Prostate gland (tissue), 2 donors: Measurements from ENCODE around the gene TRAF3IP1. TPM values are rescaled to one million over a fixed set of nuclear protein-coding genes. Genes with fewer than 3 reads are reported as not detected.
"Not testable (repeated sequence)": the region's sequence is repeated elsewhere in the genome, so short reads cannot be mapped to it uniquely, and the experiment has no call there.

ENCODE experiments used
- DNase-seq: peaks from one replicate; pipeline ENCODE4 v3.0.0-alpha.2; 2019; ENCODE audit warnings: low spot score
- H3K27ac ChIP-seq, 2 donors: fragments of 200-600 bp; sonication (generic); 2 replicates each; pipeline ENCODE4 v1.5.1; 2017 to 2019
- H3K27me3 ChIP-seq: fragments of 200-600 bp; sonication (generic); replicated peaks from 2 replicates; pipeline ENCODE4 v1.5.1; 2019; ENCODE audit not compliant: insufficient read depth
- H3K36me3 ChIP-seq, 2 donors: fragments of 200-600 bp; sonication (generic); 1 replicate in 1 of 2; 2 replicates in 1 of 2; pipeline versions ENCODE4 v1.5.1 to v1.8.1; 2017 to 2019
- H3K4me1 ChIP-seq: fragments of 200-600 bp; sonication (generic); replicated peaks from 2 replicates; pipeline ENCODE4 v1.5.1; 2019
- H3K4me3 ChIP-seq, 2 donors: fragments of 200-600 bp; sonication (generic); 2 replicates each; pipeline ENCODE4 v1.5.1; 2017 to 2019
- H3K9me3 ChIP-seq: fragments of 200-600 bp; sonication (generic); 2 replicates; pipeline ENCODE4 v1.5.1; 2017
- POLR2A ChIP-seq: fragments of 450-650 bp; IDR thresholded peaks from one replicate; pipeline ENCODE4 v1.6.1; 2016; ENCODE audit warnings: antibody characterized with exemption, mild to moderate bottlenecking
- POLR2AphosphoS5 ChIP-seq: sonication (generic); formaldehyde crosslinking; IDR thresholded peaks from one replicate; pipeline ENCODE4 v1.6.1; 2017; ENCODE audit warnings: antibody characterized with exemption
- WGBS: methylation state at CpG from one replicate; pipeline ENCODE4 v1.1.5; 2018; 5-methylcytosine and 5-hydroxymethylcytosine counted together
- intact Hi-C: fragments of 100-400 bp; cut with DNase I; formaldehyde crosslinking; loops from one replicate; pipeline ENCODE4 v1.14.2; 2022
- total RNA-seq, 2 donors: library from RNA; depleted of rRNA; stranded (reverse); fragments of >200 nt; gene quantifications; one replicate each; pipeline ENCODE4 v1.1.0, GENCODE V29; 2016
- TF ChIP-seq, protein P1 (sequence below), 4 experiments: fragments of 200-600 bp in 2 of 4; fragments of 450-650 bp in 2 of 4; sonication (generic) in 2 of 4; IDR thresholded peaks; 1 replicate in 3 of 4; 2 replicates in 1 of 4; pipeline ENCODE4 v1.5.1; 2016 to 2019; ENCODE audit warnings: antibody characterized with exemption in 4 of 4, mild to moderate bottlenecking in 2 of 4, moderate library complexity in 2 of 4

The TRAF3IP1 gene
- total RNA-seq, 2 donors from 2014 or later, result 14.4 to 18.5 TPM

DNA sequence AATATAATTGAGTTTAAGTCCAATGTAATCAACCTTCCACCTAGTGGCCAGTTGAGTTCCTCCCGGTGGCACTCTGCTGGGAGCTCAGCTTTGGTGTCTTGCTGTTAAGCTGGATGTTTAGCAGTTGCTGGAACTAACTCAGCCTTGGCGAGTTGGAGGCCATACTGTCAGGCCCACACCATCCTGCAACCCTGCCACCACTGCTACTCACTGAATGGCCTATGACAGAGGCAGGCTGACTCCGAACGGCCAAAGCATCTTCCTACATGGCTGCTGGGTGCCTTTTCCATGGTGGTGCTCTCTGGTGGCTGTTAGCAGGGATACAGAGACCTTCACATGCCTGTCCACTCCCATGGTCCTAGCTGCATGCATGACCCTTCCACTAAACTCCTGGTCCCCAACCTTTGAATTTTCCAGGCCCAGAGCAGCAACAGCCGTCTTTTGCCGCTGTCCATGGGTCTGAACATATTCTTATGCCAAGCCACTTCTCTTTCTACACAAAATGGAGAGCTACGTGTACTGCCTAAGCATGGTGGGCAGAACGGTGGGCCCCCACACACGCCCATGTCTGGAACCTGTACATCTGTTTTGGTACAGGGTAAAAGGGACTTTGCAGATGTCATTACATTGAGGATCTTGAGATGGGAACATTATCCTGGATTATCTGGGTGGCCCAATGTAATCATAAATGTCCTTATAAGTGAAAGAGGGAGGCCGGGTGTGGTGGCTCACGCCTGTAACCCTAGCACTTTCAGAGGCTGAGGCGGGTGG, 15.0 kb upstream of the TRAF3IP1 start:
- no peak for DNase-seq
- no peaks in the 10 kb centered on the region for H3K36me3 ChIP-seq
- 88% methylated on average over 12 of the region's 12 CpGs for WGBS
- intact Hi-C loops, result no loop called here
- no peaks in the 10 kb centered on the region for H3K9me3 ChIP-seq
- H3K27me3 ChIP-seq, result no peaks in the 10 kb centered on the region
- H3K4me3 ChIP-seq, result no peak overlapping the region
- TF ChIP-seq, protein P1, sequence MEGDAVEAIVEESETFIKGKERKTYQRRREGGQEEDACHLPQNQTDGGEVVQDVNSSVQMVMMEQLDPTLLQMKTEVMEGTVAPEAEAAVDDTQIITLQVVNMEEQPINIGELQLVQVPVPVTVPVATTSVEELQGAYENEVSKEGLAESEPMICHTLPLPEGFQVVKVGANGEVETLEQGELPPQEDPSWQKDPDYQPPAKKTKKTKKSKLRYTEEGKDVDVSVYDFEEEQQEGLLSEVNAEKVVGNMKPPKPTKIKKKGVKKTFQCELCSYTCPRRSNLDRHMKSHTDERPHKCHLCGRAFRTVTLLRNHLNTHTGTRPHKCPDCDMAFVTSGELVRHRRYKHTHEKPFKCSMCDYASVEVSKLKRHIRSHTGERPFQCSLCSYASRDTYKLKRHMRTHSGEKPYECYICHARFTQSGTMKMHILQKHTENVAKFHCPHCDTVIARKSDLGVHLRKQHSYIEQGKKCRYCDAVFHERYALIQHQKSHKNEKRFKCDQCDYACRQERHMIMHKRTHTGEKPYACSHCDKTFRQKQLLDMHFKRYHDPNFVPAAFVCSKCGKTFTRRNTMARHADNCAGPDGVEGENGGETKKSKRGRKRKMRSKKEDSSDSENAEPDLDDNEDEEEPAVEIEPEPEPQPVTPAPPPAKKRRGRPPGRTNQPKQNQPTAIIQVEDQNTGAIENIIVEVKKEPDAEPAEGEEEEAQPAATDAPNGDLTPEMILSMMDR (IDR thresholded peaks at IDR 0.05), result peak in 3 of 4 experiments; percentile 28 to 49 (median 46)
- TF ChIP-seq POLR2A, result no peak
- no peaks in the 10 kb centered on the region for H3K4me1 ChIP-seq
- no peak overlapping the region for H3K27ac ChIP-seq

DNA sequence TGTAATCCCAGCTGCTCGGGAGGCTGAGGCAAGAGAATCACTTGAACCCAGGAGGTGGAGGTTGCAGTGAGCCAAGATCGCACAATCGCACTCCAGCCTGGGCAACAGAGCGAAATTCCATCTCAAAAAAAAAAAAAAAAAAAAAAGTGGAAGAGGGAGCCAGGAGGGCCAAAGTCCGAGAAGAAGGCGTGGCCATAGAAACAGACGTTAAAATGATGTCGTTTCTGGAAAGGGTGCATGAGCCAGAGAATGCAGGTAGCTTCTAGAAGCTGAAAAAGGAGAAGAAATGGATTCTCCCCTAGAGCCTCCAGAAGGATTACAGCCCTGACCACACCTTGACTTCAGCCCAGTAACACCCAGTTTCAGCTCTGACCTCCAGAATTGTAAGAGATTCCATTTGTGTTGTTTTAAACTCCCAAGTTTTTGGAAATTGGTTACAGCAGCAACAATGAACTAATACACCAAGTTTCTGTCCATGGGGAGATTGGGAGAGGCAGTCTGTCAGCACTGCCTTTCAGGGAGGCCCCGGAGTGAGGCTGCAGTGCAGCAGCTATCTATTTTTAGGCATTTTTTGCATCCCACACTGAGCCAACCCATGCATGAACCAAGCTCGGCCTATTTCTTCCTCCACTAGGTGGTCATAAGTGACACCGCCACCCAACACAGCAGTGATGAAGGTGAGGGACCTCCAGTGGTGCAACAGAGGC, 14.2 kb upstream of the TRAF3IP1 start:
- no peak for DNase-seq
- no peaks in the 10 kb centered on the region for H3K4me1 ChIP-seq
- WGBS, result 87% methylated on average over 11 of the region's 11 CpGs
- H3K27ac ChIP-seq, result no peak overlapping the region
- H3K9me3 ChIP-seq, result no peaks in the 10 kb centered on the region
- intact Hi-C loops, result no loop called here
- TF ChIP-seq POLR2A (no peak), POLR2AphosphoS5 (no peak)
- TF ChIP-seq, protein P1 (IDR thresholded peaks at IDR 0.05), result no peak
- no peaks in the 10 kb centered on the region for H3K27me3 ChIP-seq
- no peak overlapping the region for H3K4me3 ChIP-seq
- no peaks in the 10 kb centered on the region for H3K36me3 ChIP-seq

DNA sequence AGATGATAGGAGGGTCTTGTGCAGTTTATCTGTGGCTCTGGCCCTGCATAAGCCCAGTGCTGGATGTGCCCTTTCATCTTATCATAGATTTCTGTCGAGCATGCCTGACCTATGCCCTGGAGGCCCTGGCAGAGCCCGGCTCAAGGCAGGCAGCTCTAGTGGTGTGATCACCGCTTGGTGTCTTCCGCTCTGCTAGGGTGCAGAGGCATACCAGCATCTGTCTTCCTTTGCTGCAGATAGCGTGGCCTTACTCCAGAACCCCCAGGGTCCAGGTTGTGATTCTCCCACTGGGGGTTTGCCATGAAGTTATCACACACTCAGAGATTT, 13.7 kb upstream of the TRAF3IP1 start:
- TF ChIP-seq POLR2AphosphoS5 (no peak), POLR2A (no peak)
- TF ChIP-seq, protein P1 (IDR thresholded peaks at IDR 0.05), result no peak
- Histone ChIP-seq H3K9me3 (no peaks in the 10 kb centered on the region), H3K27ac (no peak overlapping the region), H3K4me3 (no peak overlapping the region), H3K4me1 (no peaks in the 10 kb centered on the region), H3K27me3 (no peaks in the 10 kb centered on the region), H3K36me3 (no peaks in the 10 kb centered on the region)
- no peak for DNase-seq
- intact Hi-C loops, result no loop called here
- 86% methylated on average over 5 of the region's 5 CpGs for WGBS

DNA sequence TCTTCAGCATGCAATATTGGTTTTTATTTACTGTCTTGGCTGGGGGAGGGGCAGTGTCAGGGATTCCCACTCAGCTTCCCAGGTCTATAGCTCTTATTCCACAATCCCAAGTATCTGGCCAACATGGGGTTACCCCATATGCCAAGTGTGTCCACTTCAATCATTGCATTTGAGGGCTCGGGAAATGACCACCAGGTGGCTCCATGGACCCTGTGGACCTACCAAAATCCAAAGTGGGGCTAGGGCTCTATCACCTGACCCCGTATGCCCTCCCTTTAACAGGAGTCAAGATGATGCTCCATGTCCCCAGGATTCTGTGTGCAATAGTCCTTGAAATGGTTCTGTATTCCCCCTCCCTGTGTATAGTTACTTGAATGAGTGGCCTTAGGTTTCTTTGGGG, 12.1 kb upstream of the TRAF3IP1 start:
- Histone ChIP-seq H3K36me3 (no peaks in the 10 kb centered on the region), H3K9me3 (no peaks in the 10 kb centered on the region), H3K4me1 (no peaks in the 10 kb centered on the region), H3K4me3 (no peak overlapping the region), H3K27me3 (no peaks in the 10 kb centered on the region), H3K27ac (no peak overlapping the region)
- DNase-seq, result no peak
- intact Hi-C loops, result no loop called here
- TF ChIP-seq, protein P1 (IDR thresholded peaks at IDR 0.05), result peak in 1 of 4 experiments; percentile 6
- no peak for TF ChIP-seq POLR2AphosphoS5
- WGBS, result 77% methylated on average over 2 of the region's 2 CpGs

DNA sequence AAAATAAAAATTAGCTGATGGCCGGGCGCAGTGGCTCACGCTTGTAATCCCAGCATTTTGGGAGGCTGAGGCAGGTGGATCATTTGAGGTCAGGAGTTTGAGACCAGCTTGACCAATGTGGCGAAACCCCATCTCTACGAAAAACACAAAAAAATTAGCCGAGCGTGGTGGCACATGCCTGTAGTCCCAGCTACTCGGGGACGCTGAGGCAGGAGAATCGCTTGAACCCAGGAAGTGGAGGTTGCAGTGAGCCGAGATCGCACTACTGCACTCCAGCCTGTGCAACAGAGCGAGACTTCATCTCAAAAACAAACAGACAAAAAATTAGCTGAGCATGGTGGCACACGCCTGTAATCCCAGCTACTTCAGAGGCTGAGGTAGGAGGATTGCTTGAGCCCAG, 9.6 kb upstream of the TRAF3IP1 start:
- H3K27ac ChIP-seq, H3K9me3 ChIP-seq, H3K4me1 ChIP-seq, DNase-seq, H3K27me3 ChIP-seq, H3K4me3 ChIP-seq, H3K36me3 ChIP-seq, intact Hi-C loops: not testable (repeated sequence)
- 89% methylated on average over 14 of the region's 14 CpGs for WGBS
